Body of pancreas (tissue), 4 donors: ENCODE data around the gene LIMS1. TPM values are rescaled to one million over a fixed set of nuclear protein-coding genes. Genes with fewer than 3 reads are reported as not detected.

Experiments used
- ATAC-seq: fragments of 150-250 bp; one replicate; pipeline ENCODE4 v1.9.1; 2016
- DNase-seq, 4 donors: peaks; one replicate each; pipeline ENCODE4 v3.0.0-alpha.2; 2019
- H3K27ac ChIP-seq, 4 donors: fragments of 200-600 bp; sonication (generic); 1 replicate in 3 of 4; 2 replicates in 1 of 4; pipeline versions ENCODE4 v1.5.1 to v1.6.1; 2016 to 2019; ENCODE audit warnings: mild to moderate bottlenecking in 1 of 4, mixed read lengths in 1 of 4, moderate library complexity in 1 of 4
- H3K27me3 ChIP-seq, 2 donors: fragments of 200-600 bp; sonication (generic); one replicate each; pipeline ENCODE4 v1.6.0; 2016; ENCODE audit warnings: mild to moderate bottlenecking in 1 of 2
- H3K36me3 ChIP-seq, 2 donors: fragments of 200-600 bp; sonication (generic); replicated peaks in 1 of 2; 2 replicates each; pipeline ENCODE4 v1.5.1; 2016; ENCODE audit warnings: low read depth in 2 of 2; ENCODE audit not compliant: insufficient read depth in 1 of 2
- H3K4me1 ChIP-seq: fragments of 200-600 bp; sonication (generic); one replicate; pipeline ENCODE4 v1.6.0; 2016
- H3K4me3 ChIP-seq, 2 donors: fragments of 200-600 bp; sonication (generic); 1 replicate in 1 of 2; 2 replicates in 1 of 2; pipeline ENCODE4 v1.5.1; 2016 to 2019
- H3K9me3 ChIP-seq, 3 donors: fragments of 200-600 bp; sonication (generic); 1 replicate in 2 of 3; 2 replicates in 1 of 3; pipeline ENCODE4 v1.5.1; 2016
- CTCF ChIP-seq, 7 experiments: fragments of 450-650 bp in 4 of 7; fragments of 200-600 bp in 3 of 7; sonication (generic) in 3 of 7; IDR thresholded peaks; one replicate each; pipeline ENCODE4 v1.5.1; 2016 to 2019; ENCODE audit warnings: antibody characterized with exemption in 7 of 7
- POLR2A ChIP-seq, 3 donors: fragments of 450-650 bp; IDR thresholded peaks; one replicate each; pipeline ENCODE4 v1.6.1; 2016; ENCODE audit warnings: antibody characterized with exemption in 3 of 3, mild to moderate bottlenecking in 2 of 3
- WGBS, 2 donors: methylation state at CpG; one replicate each; pipeline ENCODE4 v1.1.5; 2017; 5-methylcytosine and 5-hydroxymethylcytosine counted together
- intact Hi-C: fragments of 100-400 bp; cut with DNase I; formaldehyde crosslinking; loops from one replicate; pipeline ENCODE4 v1.15.1; 2023
- total RNA-seq, 2 donors: library from RNA; depleted of rRNA; stranded (reverse); fragments of >200 nt; gene quantifications; one replicate each; pipeline ENCODE4 v1.1.0, GENCODE V29; 2016

The LIMS1 gene
- total RNA-seq, 2 donors from 2014 or later: 19.1 to 28.3 TPM

GRCh38 chr2:108602422-108602821, 68.2 kb downstream of the LIMS1 start:
- ATAC-seq (no peak), DNase-seq (no peak)
- Histone ChIP-seq H3K4me3 (no peak overlapping the region), H3K36me3 (no peaks in the 10 kb centered on the region), H3K27ac (no peak overlapping the region), H3K27me3 (no peaks in the 10 kb centered on the region), H3K4me1 (no peaks in the 10 kb centered on the region), H3K9me3 (no peaks in the 10 kb centered on the region)
- intact Hi-C loops: no loop called here
- TF ChIP-seq POLR2A (IDR thresholded peaks at IDR 0.05) (no peak), CTCF (IDR thresholded peaks at IDR 0.05) (no peak)

GRCh38 chr2:108604196-108604595, 69.9 kb downstream of the LIMS1 start:
- 57 to 78% methylated on average over 4 of the region's 4 CpGs for WGBS, 2 donors

GRCh38 chr2:108605947-108606346, 71.7 kb downstream of the LIMS1 start:
- Histone ChIP-seq H3K27ac (no peak overlapping the region), H3K27me3 (no peaks in the 10 kb centered on the region), H3K4me1 (peaks cover 10% of the 10 kb centered on the region), H3K36me3 (no peaks in the 10 kb centered on the region), H3K9me3 (no peaks in the 10 kb centered on the region), H3K4me3 (no peak overlapping the region)
- no peak for DNase-seq
- WGBS, 2 donors: 86 to 93% methylated on average over 3 of the region's 3 CpGs
- no peak for ATAC-seq
- intact Hi-C loops: no loop called here
- no peak for TF ChIP-seq POLR2A (IDR thresholded peaks at IDR 0.05)
- TF ChIP-seq CTCF (IDR thresholded peaks at IDR 0.05): no peak

More at GRCh38 chr2:108604196-108604595, 69.9 kb downstream of the LIMS1 start:
- DNase-seq: no peak
- no peak for ATAC-seq
- peaks cover 4% of the 10 kb centered on the region for H3K4me1 ChIP-seq
- TF ChIP-seq CTCF (IDR thresholded peaks at IDR 0.05) (no peak), POLR2A (IDR thresholded peaks at IDR 0.05) (no peak)
- no peaks in the 10 kb centered on the region for H3K9me3 ChIP-seq
- no peaks in the 10 kb centered on the region for H3K36me3 ChIP-seq
- intact Hi-C loops: no loop called here
- no peak overlapping the region for H3K4me3 ChIP-seq
- H3K27ac ChIP-seq: no peak overlapping the region
- no peaks in the 10 kb centered on the region for H3K27me3 ChIP-seq

- TF ChIP-seq CTCF (IDR thresholded peaks at IDR 0.05) (peak in 6 of 7 experiments; percentile 34 to 68 (median 64)), POLR2A (IDR thresholded peaks at IDR 0.05) (no peak)
- DNase-seq (peak in 2 of 4 donors; percentile 40 to 56), ATAC-seq (peak; percentile 45)
- H3K4me1 ChIP-seq: peaks cover 17% of the 10 kb centered on the region
- no peaks in the 10 kb centered on the region for H3K36me3 ChIP-seq
- WGBS, 2 donors: 60 to 64% methylated on average over 3 of the region's 3 CpGs
- no peak overlapping the region for H3K4me3 ChIP-seq
- no peaks in the 10 kb centered on the region for H3K27me3 ChIP-seq
- intact Hi-C loops: no loop called here
- no peak overlapping the region for H3K27ac ChIP-seq
- H3K9me3 ChIP-seq: no peaks in the 10 kb centered on the region
Measured at GRCh38 chr2:108607706-108608301, 73.5 kb downstream of the LIMS1 start.

- intact Hi-C loops: no loop called here
- Histone ChIP-seq H3K4me1 (peaks cover 24% of the 10 kb centered on the region), H3K9me3 (no peaks in the 10 kb centered on the region), H3K27ac (no peak overlapping the region), H3K4me3 (no peak overlapping the region), H3K27me3 (no peaks in the 10 kb centered on the region), H3K36me3 (no peaks in the 10 kb centered on the region)
- no peak for DNase-seq
- no peak for TF ChIP-seq CTCF (IDR thresholded peaks at IDR 0.05)
- TF ChIP-seq POLR2A (IDR thresholded peaks at IDR 0.05): no peak
- ATAC-seq: no peak
- WGBS, 2 donors: 83 to 85% methylated on average over 5 of the region's 5 CpGs
Measured at GRCh38 chr2:108611021-108611420, 76.8 kb downstream of the LIMS1 start.
